ENCODE results near the gene HPS6.

HPS6 gene

DNA sequence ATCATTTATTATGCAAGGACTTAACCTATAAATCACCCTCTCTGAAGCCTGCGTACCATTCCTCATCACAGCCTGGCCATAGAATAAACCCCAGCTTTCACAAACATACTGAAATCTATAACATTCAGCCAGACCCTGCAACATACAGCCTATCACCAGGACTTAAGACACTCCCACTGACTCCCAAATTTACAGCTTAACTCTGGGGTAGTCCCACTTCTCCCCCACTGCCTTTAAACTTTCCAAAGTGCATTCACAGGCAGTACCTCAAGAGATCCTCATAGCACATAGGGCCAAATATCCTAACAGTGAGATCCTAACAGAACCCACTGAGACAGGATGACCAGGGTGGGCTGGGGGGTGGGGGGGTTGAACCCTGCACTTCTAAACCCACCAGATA is 51.5 kb downstream of the HPS6 start:
- no peaks in the 10 kb centered on the region for H3K9me3 ChIP-seq (ENCODE audit: control insufficient read depth, low read length)
- peak overlapping the region; percentile 100 for H3K27ac ChIP-seq
- peak overlapping the region; percentile 96 for H3K4me2 ChIP-seq (ENCODE audit: low read length)
- H3K79me2 ChIP-seq, result peaks cover 49% of the 10 kb centered on the region
- no peaks in the 10 kb centered on the region for H3K27me3 ChIP-seq (ENCODE audit: control insufficient read depth, insufficient read depth, low read length)
- no peaks in the 10 kb centered on the region for H3K36me3 ChIP-seq (ENCODE audit: control insufficient read depth, insufficient read depth, low read length)
- no peak overlapping the region for H3K9ac ChIP-seq
- TF ChIP-seq, protein P1, sequence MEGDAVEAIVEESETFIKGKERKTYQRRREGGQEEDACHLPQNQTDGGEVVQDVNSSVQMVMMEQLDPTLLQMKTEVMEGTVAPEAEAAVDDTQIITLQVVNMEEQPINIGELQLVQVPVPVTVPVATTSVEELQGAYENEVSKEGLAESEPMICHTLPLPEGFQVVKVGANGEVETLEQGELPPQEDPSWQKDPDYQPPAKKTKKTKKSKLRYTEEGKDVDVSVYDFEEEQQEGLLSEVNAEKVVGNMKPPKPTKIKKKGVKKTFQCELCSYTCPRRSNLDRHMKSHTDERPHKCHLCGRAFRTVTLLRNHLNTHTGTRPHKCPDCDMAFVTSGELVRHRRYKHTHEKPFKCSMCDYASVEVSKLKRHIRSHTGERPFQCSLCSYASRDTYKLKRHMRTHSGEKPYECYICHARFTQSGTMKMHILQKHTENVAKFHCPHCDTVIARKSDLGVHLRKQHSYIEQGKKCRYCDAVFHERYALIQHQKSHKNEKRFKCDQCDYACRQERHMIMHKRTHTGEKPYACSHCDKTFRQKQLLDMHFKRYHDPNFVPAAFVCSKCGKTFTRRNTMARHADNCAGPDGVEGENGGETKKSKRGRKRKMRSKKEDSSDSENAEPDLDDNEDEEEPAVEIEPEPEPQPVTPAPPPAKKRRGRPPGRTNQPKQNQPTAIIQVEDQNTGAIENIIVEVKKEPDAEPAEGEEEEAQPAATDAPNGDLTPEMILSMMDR (IDR thresholded peaks at IDR 0.05), result no peak
- H3K4me3 ChIP-seq (ENCODE audit: low read depth, low read length), result no peak overlapping the region
- peaks cover 49% of the 10 kb centered on the region for H3K4me1 ChIP-seq
- H2AFZ ChIP-seq, result no peak overlapping the region

Data from parathyroid adenoma (tissue), 2 donors.